OCI-LY7 (cell line): ENCODE measurements around the gene NPAS2. TPM values are rescaled to one million over a fixed set of nuclear protein-coding genes. Genes with fewer than 3 reads are reported as not detected.
A peak's percentile ranks its signal among the peaks of the same experiment; 100 is the strongest.

Source experiments
- BruUV-seq: library from RNA; stranded (reverse); fragments of 400-500 nt; replicated peaks from 2 replicates; lab custom pipeline; 2021; lab: Mats Ljungman, UMichigan
- CTCF ChIA-PET: fragments of 300-600 bp; sonication (Branson Sonifier 250); formaldehyde crosslinking; loops from one replicate; lab custom pipeline; 2022; ENCODE audit warnings: antibody characterized with exemption; ENCODE audit not compliant: unreplicated experiment; lab: Charles Lee
- POLR2A ChIA-PET: fragments of 300-600 bp; sonication (Branson Sonifier 250); formaldehyde crosslinking; loops from one replicate; lab custom pipeline; 2022; ENCODE audit warnings: antibody characterized with exemption; lab: Charles Lee
- DNase-seq: peaks from one replicate; pipeline ENCODE4 v3.0.0-alpha.2; 2015; ENCODE audit warnings: low spot score
- H2AFZ ChIP-seq: fragments of 200-600 bp; sonication (generic), shearing (Covaris generic); 2 replicates; pipeline ENCODE4 v1.6.1; 2014; ENCODE audit warnings: mild to moderate bottlenecking, antibody characterized with exemption, low read length, moderate library complexity
- H3K27ac ChIP-seq: fragments of 200-600 bp; sonication (generic); 2 replicates; pipeline ENCODE4 v1.5.1; 2014; ENCODE audit warnings: mixed run types, low read depth, mild to moderate bottlenecking, moderate library complexity, low read length, inconsistent platforms; ENCODE audit not compliant: poor library complexity, severe bottlenecking
- H3K36me3 ChIP-seq: fragments of 200-600 bp; sonication (generic); 2 replicates; pipeline ENCODE4 v1.6.1; 2014; ENCODE audit warnings: mild to moderate bottlenecking, antibody characterized with exemption, low read length, moderate library complexity, mixed read lengths; ENCODE audit not compliant: insufficient read depth
- H3K4me1 ChIP-seq: fragments of 200-600 bp; sonication (generic); 2 replicates; pipeline ENCODE4 v1.5.1; 2014; ENCODE audit warnings: mild to moderate bottlenecking, low read length; ENCODE audit not compliant: insufficient read depth, poor library complexity, severe bottlenecking
- H3K4me2 ChIP-seq: fragments of 200-600 bp; sonication (generic); 2 replicates; pipeline ENCODE4 v1.6.1; 2014; ENCODE audit warnings: mild to moderate bottlenecking, low read length
- H3K4me3 ChIP-seq: fragments of 200-600 bp; sonication (generic); 2 replicates; pipeline ENCODE4 v1.5.1; 2014; ENCODE audit warnings: mild to moderate bottlenecking, low read depth, low read length; ENCODE audit not compliant: poor library complexity, severe bottlenecking
- H3K79me2 ChIP-seq: fragments of 200-600 bp; sonication (generic); 2 replicates; pipeline ENCODE4 v1.6.1; 2016; ENCODE audit warnings: low read depth, mild to moderate bottlenecking, low read length, moderate library complexity, mixed read lengths; ENCODE audit not compliant: insufficient read depth
- H3K9me2 ChIP-seq: fragments of 200-600 bp; sonication (generic); 2 replicates; pipeline ENCODE4 v1.6.1; 2016; ENCODE audit warnings: mild to moderate bottlenecking, low read length, mixed read lengths; ENCODE audit not compliant: insufficient read depth
- H3K9me3 ChIP-seq: fragments of 200-600 bp; sonication (generic); 2 replicates; pipeline ENCODE4 v1.6.1; 2014; ENCODE audit warnings: mild to moderate bottlenecking, mixed run types, low read length, mixed read lengths
- H4K20me1 ChIP-seq: fragments of 200-600 bp; sonication (generic); 2 replicates; pipeline ENCODE4 v1.6.1; 2014; ENCODE audit warnings: mild to moderate bottlenecking, antibody characterized with exemption, low read length, moderate library complexity, mixed read lengths; ENCODE audit not compliant: insufficient read depth
- CTCF ChIP-seq: fragments of 200-600 bp; sonication (generic); conservative IDR thresholded peaks from 2 replicates; pipeline ENCODE4 v1.5.1; 2014; ENCODE audit warnings: mild to moderate bottlenecking, antibody characterized with exemption, low read length, moderate library complexity, mixed read lengths
- EZH2phosphoT487 ChIP-seq: fragments of 200-600 bp; sonication (generic); IDR thresholded peaks from 2 replicates; pipeline ENCODE4 v1.6.1; 2018; ENCODE audit warnings: low read depth, borderline replicate concordance, mild to moderate bottlenecking, mixed run types, antibody characterized with exemption, low read length, moderate library complexity, mixed read lengths
- intact Hi-C: fragments of 100-400 bp; cut with micrococcal nuclease; formaldehyde crosslinking; loops from one replicate; pipeline ENCODE4 v1.10.0; 2022; ENCODE audit not compliant: unreplicated experiment
- total RNA-seq, 2 experiments: library from RNA; depleted of rRNA in 1 of 2; stranded (reverse); fragments of >200 nt in 1 of 2; shearing (Covaris generic) in 1 of 2; gene quantifications; 2 replicates each; pipeline ENCODE4 v1.2.3, GENCODE V29; 2014 to 2022

NPAS2 gene
- total RNA-seq, 2 experiments from 2014 or later: not detected

GRCh38 chr2:101004620-101005325 lies 184.8 kb downstream of the NPAS2 start:
- peaks cover 55% of the 10 kb centered on the region for H3K79me2 ChIP-seq
- DNase-seq: no peak
- H2AFZ ChIP-seq: no peak overlapping the region
- TF ChIP-seq EZH2phosphoT487 (no peak), CTCF (no peak)
- intact Hi-C loops: no loop called here
- H3K9me3 ChIP-seq: no peaks in the 10 kb centered on the region
- H3K9me2 ChIP-seq: no peaks in the 10 kb centered on the region
- no peak overlapping the region for H3K27ac ChIP-seq
- ChIA-PET CTCF (no interaction called here), POLR2A (no interaction called here)
- H3K4me1 ChIP-seq: peaks cover 25% of the 10 kb centered on the region
- BruUV-seq: no TSS peak
- H4K20me1 ChIP-seq: peaks cover 46% of the 10 kb centered on the region; the same call in 1 of the 2 replicates
- peaks cover 74% of the 10 kb centered on the region for H3K36me3 ChIP-seq
- H3K4me2 ChIP-seq: peak overlapping the region; percentile 79
- peak overlapping the region; percentile 92 for H3K4me3 ChIP-seq

DNA sequence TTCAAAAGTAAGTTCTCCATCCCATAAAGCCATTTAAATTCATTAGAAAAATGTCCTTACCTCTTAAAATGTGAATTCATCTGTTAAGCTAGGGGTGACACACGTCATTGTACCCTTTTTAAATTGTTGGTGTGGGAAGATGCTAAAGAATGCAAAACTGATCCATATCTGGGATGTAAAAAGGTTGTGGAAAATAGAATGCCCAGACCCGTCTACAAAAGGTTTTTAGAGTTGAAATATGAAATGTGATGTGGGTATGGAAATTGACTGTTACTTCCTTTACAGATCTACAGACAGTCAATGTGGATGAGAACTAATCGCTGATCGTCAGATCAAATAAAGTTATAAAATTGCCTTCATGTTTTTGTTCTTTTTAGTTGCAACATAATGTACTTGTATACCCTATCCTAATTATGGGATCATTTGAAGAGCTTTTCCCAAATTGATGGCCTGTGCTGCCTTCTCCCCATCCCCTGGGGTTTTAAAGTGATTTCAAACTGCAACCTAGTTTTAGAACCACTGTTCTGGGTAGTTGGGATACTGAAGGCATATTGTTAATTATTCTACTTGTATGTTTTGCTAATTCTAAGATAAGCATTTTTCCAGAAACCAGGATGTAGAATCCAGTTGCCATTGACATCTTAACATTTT lies 186.3 kb downstream of the NPAS2 start:
- DNase-seq: no peak
- no peak for TF ChIP-seq EZH2phosphoT487
- TF ChIP-seq CTCF: no peak
- Histone ChIP-seq H4K20me1 (peaks cover 46% of the 10 kb centered on the region; the same call in 1 of the 2 replicates), H3K36me3 (peaks cover 86% of the 10 kb centered on the region), H3K27ac (no peak overlapping the region), H2AFZ (no peak overlapping the region), H3K9me2 (no peaks in the 10 kb centered on the region), H3K4me3 (no peak overlapping the region), H3K4me1 (peaks cover 25% of the 10 kb centered on the region), H3K9me3 (no peaks in the 10 kb centered on the region), H3K4me2 (peak overlapping the region; percentile 79), H3K79me2 (peaks cover 55% of the 10 kb centered on the region)
- ChIA-PET CTCF (no interaction called here), POLR2A (interaction anchor here (0.6 to 0.8 kb wide), 2 partner anchors 16 to 240 kb away, joined by 4 read pairs; no protein-coding TSS in a partner anchor)
- no TSS peak for BruUV-seq
- intact Hi-C loops: no loop called here
